Stimulated activated CD4-positive, alpha-beta T cell treated with anti-CD3 and anti-CD28 coated beads, Interleukin-1b, Interleukin-23, amount 100 ng/mL, for 1 hour (primary cell): Measurements from ENCODE around the gene OPN1MW.
"Not testable (repeated sequence)": the region's sequence is repeated elsewhere in the genome, so short reads cannot be mapped to it uniquely, and the experiment has no call there.

Experiments used
- DNase-seq, 2 donors: peaks; one replicate each; pipeline ENCODE4 v3.0.0-alpha.2; 2020; ENCODE audit warnings: low read depth in 2 of 2

Gene OPN1MW

DNA sequence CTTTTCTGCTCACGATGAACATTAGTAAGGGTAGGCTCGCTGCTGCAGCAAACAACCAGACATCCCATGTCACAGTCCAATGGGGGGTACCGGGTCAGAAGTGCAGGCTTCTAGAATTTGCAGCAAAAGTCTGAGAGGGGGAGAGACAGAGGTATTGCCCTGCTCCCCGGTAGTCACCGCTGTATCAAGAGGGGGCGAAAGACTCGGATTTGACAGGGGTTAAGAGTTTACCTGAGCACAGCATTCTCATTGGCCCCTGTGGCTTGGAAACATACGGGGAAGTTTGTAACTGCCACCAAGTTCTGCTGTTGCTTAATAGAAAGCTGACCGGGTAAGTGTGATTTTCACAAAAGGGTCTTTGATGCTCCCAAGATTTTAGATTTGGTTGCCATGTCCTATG lies 28.7 kb downstream of the OPN1MW start:
- DNase-seq, result not testable (repeated sequence)

GRCh38 chrX:154211499-154211898 lies 29.1 kb downstream of the OPN1MW start:
- DNase-seq, result not testable (repeated sequence)

GRCh38 chrX:154219456-154219855 lies 37.1 kb downstream of the OPN1MW start, which contains the start of gene OPN1MW2:
Gene OPN1MW2, plus strand, starts transcription at chrX:154219756. Its CDS starts 60 bp downstream, at chrX:154219816.
- not testable (repeated sequence) for DNase-seq

- not testable (repeated sequence) for DNase-seq
Observed at GRCh38 chrX:154225292-154225691, 42.9 kb downstream of the OPN1MW start.

DNA sequence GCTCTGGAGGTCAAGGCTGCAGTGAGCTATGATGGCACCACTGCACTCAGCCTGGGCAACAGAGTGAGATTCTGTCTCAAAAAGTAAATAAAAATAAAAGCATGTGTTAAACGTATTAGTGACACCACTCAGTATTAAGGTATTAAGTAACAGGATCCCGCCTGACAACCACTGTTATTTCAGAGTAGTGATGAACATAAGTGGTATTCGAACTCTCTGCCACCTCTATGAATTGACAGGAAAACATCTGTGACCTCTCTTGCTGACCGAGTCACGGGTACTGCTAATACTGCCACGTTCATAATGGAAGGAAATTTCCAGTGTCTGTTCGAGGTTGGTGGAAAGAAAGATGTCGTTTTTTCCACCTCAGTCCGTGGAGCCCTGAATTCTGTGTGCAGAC lies 44.3 kb downstream of the OPN1MW start:
- not testable (repeated sequence) for DNase-seq

- not testable (repeated sequence) for DNase-seq
Observed at GRCh38 chrX:154231443-154231842, 49.0 kb downstream of the OPN1MW start.

GRCh38 chrX:154233620-154234019 lies 51.2 kb downstream of the OPN1MW start:
- DNase-seq, result not testable (repeated sequence)

- DNase-seq, result not testable (repeated sequence)
Observed at GRCh38 chrX:154238939-154239559, 56.7 kb downstream of the OPN1MW start.

DNA sequence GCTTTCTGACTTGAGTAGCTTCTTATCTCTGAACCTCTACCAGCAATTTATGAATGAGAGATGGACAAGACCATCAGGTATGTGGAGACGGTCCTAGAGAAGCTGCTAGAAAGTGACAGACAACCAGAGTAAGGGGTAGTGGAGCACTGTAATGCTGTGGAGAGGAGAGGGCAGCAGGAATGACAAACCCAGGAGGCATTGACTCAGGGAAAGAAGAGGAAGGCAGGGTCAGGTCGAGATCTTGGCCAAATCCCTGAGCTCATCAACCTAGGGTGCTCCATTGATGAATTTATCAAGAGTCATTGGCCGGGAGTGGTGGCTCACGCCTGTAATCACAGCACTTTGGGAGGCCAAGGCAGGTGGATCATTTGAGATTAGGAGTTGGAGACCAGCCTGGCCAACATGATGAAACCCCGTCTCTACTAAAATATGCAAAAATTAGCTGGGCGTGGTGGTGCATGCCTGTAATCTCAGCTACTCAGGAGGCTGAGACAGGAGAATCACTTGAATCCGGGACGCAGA lies 57.6 kb downstream of the OPN1MW start:
- DNase-seq, result not testable (repeated sequence)
